ENCODE measurements around the gene DNAJB1. TPM values are rescaled to one million over a fixed set of nuclear protein-coding genes. Genes with fewer than 3 reads are reported as not detected.

The DNAJB1 gene
- total RNA-seq, result 27.3 and 33.6 TPM in 2 replicates

GRCh38 chr19:14517840-14518505, at the start of gene DNAJB1:
DNAJB1 (minus strand) TSS chr19:14518397; CDS start chr19:14518349, 48 bp downstream.

GRCh38 chr19:14529254-14530004, 11.2 kb upstream of the DNAJB1 start, which contains the start of gene TECR:
TECR (plus strand) TSS chr19:14529594; CDS start chr19:14529697, 103 bp downstream.

GRCh38 chr19:14496029-14496833, 22.0 kb downstream of the DNAJB1 start, which contains the start of gene GIPC1:
GIPC1 (minus strand) TSS chr19:14496127; CDS start chr19:14482976, 13,151 bp downstream.

GRCh38 chr19:14475251-14476073, 42.7 kb downstream of the DNAJB1 start, which contains the start of gene PTGER1:
PTGER1 (minus strand) TSS chr19:14475354; CDS start chr19:14474320, 1,034 bp downstream.

Other genes starting within 250 kb of the DNAJB1 start
- gene ADGRE5, start 137.0 kb downstream of the DNAJB1 start, total RNA-seq, result 5.8 and 6.0 TPM in 2 replicates
- 62.0 and 63.0 TPM in 2 replicates for gene DDX39A, start 99.1 kb downstream of the DNAJB1 start, total RNA-seq
- gene PKN1, start 85.1 kb downstream of the DNAJB1 start, total RNA-seq, result 238 and 246 TPM in 2 replicates
- 0.17 and 0.33 TPM in 2 replicates for gene PTGER1, start 43.0 kb downstream of the DNAJB1 start, total RNA-seq
- 95.7 and 122 TPM in 2 replicates for gene GIPC1, start 22.3 kb downstream of the DNAJB1 start, total RNA-seq
- 19.5 and 22.4 TPM in 2 replicates for gene TECR, start 11.2 kb upstream of the DNAJB1 start, total RNA-seq
- 229 and 298 TPM in 2 replicates for gene NDUFB7, start 53.7 kb upstream of the DNAJB1 start, total RNA-seq
- gene CLEC17A, start 64.7 kb upstream of the DNAJB1 start, total RNA-seq, result not detected in 2 replicates
- gene ADGRE3, start 156.4 kb upstream of the DNAJB1 start, total RNA-seq, result not detected in 2 replicates
- gene ZNF333, start 171.7 kb upstream of the DNAJB1 start, total RNA-seq, result 6.0 and 12.7 TPM in 2 replicates

Data from dermis lymphatic vessel endothelial cell (primary cell).